KMS-11 (cell line): Measurements from ENCODE around the gene BMAL2.

ENCODE experiments used
- H2AFZ ChIP-seq: fragments of 200-600 bp; sonication (generic); 2 replicates; pipeline ENCODE4 v1.6.1; 2016; ENCODE audit warnings: antibody characterized with exemption, mixed run types, low read depth
- H3K27ac ChIP-seq: fragments of 200-600 bp; sonication (generic); 2 replicates; pipeline ENCODE4 v1.6.1; 2016; ENCODE audit warnings: mild to moderate bottlenecking, mixed run types
- H3K27me3 ChIP-seq: fragments of 200-600 bp; sonication (generic); 2 replicates; pipeline ENCODE4 v1.6.1; 2017; ENCODE audit warnings: mild to moderate bottlenecking, low read depth, mixed run types, moderate library complexity; ENCODE audit not compliant: insufficient read depth
- H3K36me3 ChIP-seq: fragments of 200-600 bp; sonication (generic); 2 replicates; pipeline ENCODE4 v1.6.1; 2017; ENCODE audit warnings: mild to moderate bottlenecking, mixed run types; ENCODE audit not compliant: insufficient read depth
- H3K4me1 ChIP-seq: fragments of 200-600 bp; sonication (generic); 2 replicates; pipeline ENCODE4 v1.6.1; 2016; ENCODE audit warnings: mild to moderate bottlenecking, low read depth, mixed run types; ENCODE audit not compliant: poor library complexity, severe bottlenecking
- H3K4me2 ChIP-seq: fragments of 200-600 bp; sonication (generic); 2 replicates; pipeline ENCODE4 v1.7.0; 2016; ENCODE audit warnings: mild to moderate bottlenecking, mixed run types
- H3K4me3 ChIP-seq: fragments of 200-600 bp; sonication (generic); IDR thresholded peaks from 2 replicates; pipeline ENCODE4 v1.6.1; 2017; ENCODE audit warnings: low read depth, low read length, mixed read lengths; ENCODE audit not compliant: insufficient read depth
- H3K79me2 ChIP-seq: fragments of 200-600 bp; sonication (generic); 2 replicates; pipeline ENCODE4 v1.6.1; 2016; ENCODE audit warnings: low read depth, mixed run types; ENCODE audit not compliant: insufficient read depth
- H3K9ac ChIP-seq: fragments of 200-600 bp; sonication (generic); 2 replicates; pipeline ENCODE4 v1.6.1; 2016; ENCODE audit warnings: mild to moderate bottlenecking, mixed run types
- H4K20me1 ChIP-seq: fragments of 200-600 bp; sonication (generic); 2 replicates; pipeline ENCODE4 v1.6.1; 2016; ENCODE audit warnings: mild to moderate bottlenecking, mixed run types; ENCODE audit not compliant: insufficient read depth
- CTCF ChIP-seq: fragments of 200-600 bp; sonication (generic); conservative IDR thresholded peaks from 2 replicates; pipeline ENCODE4 v1.6.1; 2017; ENCODE audit warnings: low read depth, mild to moderate bottlenecking, antibody characterized with exemption, low read length, moderate library complexity, mixed read lengths

Gene BMAL2

GRCh38 chr12:27293463-27293862 lies 39.2 kb upstream of the BMAL2 start:
- Histone ChIP-seq H3K4me2 (no peak overlapping the region), H3K27ac (no peak overlapping the region)

GRCh38 chr12:27296674-27297073 lies 36.0 kb upstream of the BMAL2 start:
- Histone ChIP-seq H3K36me3 (no peaks in the 10 kb centered on the region), H3K4me3 (no peak overlapping the region), H3K4me1 (peaks cover 3% of the 10 kb centered on the region), H3K79me2 (no peaks in the 10 kb centered on the region), H3K27me3 (no peaks in the 10 kb centered on the region), H2AFZ (no peak overlapping the region), H3K27ac (no peak overlapping the region), H4K20me1 (no peaks in the 10 kb centered on the region), H3K4me2 (no peak overlapping the region), H3K9ac (no peak overlapping the region)
- TF ChIP-seq CTCF = no peak

More at GRCh38 chr12:27293463-27293862, 39.2 kb upstream of the BMAL2 start:
- H4K20me1 ChIP-seq = no peaks in the 10 kb centered on the region
- H3K36me3 ChIP-seq = no peaks in the 10 kb centered on the region
- TF ChIP-seq CTCF = no peak
- no peak overlapping the region for H3K9ac ChIP-seq
- H2AFZ ChIP-seq = no peak overlapping the region
- peaks cover 9% of the 10 kb centered on the region for H3K4me1 ChIP-seq
- H3K79me2 ChIP-seq = no peaks in the 10 kb centered on the region
- no peak overlapping the region for H3K4me3 ChIP-seq
- H3K27me3 ChIP-seq = no peaks in the 10 kb centered on the region

- Histone ChIP-seq H2AFZ (no peak overlapping the region), H4K20me1 (no peaks in the 10 kb centered on the region), H3K4me2 (no peak overlapping the region), H3K27ac (no peak overlapping the region), H3K4me3 (no peak overlapping the region), H3K79me2 (no peaks in the 10 kb centered on the region), H3K9ac (no peak overlapping the region), H3K4me1 (peaks cover 3% of the 10 kb centered on the region), H3K36me3 (no peaks in the 10 kb centered on the region), H3K27me3 (no peaks in the 10 kb centered on the region)
- no peak for TF ChIP-seq CTCF
Observed at GRCh38 chr12:27297566-27297965, 35.1 kb upstream of the BMAL2 start.

GRCh38 chr12:27299102-27299501 lies 33.5 kb upstream of the BMAL2 start:
- Histone ChIP-seq H3K79me2 (no peaks in the 10 kb centered on the region), H3K27me3 (no peaks in the 10 kb centered on the region), H3K4me1 (peaks cover 3% of the 10 kb centered on the region), H4K20me1 (no peaks in the 10 kb centered on the region), H3K4me3 (no peak overlapping the region), H3K27ac (no peak overlapping the region), H3K9ac (no peak overlapping the region), H3K36me3 (no peaks in the 10 kb centered on the region), H3K4me2 (no peak overlapping the region), H2AFZ (no peak overlapping the region)
- TF ChIP-seq CTCF = no peak
